ENCODE results near the gene EHD4.

EHD4 gene

DNA sequence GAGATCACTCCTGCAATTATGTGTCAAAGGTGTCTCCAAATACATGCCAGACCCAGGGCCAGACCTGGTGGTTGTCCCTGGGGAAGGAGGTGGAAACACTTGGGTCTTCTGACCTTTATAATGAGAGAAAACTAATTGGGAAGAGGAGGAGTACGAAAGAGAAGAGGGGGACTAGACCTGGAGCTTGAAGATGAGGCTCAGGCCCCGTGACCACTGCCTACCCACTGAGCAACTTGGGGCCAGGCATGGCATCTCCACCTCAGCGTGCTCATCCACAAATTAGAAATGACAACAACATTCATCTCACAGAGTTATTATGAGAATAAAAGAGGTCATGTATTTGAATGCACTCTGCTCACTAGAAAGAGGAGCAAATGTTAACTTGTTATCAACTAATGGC lies 59.1 kb downstream of the EHD4 start:
- no peak for DNase-seq (ENCODE audit: low read depth)
- H3K4me3 ChIP-seq (ENCODE audit: low read depth, low read length), result no peak overlapping the region
- TF ChIP-seq MAX (IDR thresholded peaks at IDR 0.05; ENCODE audit: low read depth, low read length) (no peak), MYC (IDR thresholded peaks at IDR 0.05; ENCODE audit: low read depth, low read length) (no peak), POLR2A (IDR thresholded peaks at IDR 0.05; ENCODE audit: extremely low read depth, insufficient read length) (no peak)
- TF ChIP-seq, protein P1, sequence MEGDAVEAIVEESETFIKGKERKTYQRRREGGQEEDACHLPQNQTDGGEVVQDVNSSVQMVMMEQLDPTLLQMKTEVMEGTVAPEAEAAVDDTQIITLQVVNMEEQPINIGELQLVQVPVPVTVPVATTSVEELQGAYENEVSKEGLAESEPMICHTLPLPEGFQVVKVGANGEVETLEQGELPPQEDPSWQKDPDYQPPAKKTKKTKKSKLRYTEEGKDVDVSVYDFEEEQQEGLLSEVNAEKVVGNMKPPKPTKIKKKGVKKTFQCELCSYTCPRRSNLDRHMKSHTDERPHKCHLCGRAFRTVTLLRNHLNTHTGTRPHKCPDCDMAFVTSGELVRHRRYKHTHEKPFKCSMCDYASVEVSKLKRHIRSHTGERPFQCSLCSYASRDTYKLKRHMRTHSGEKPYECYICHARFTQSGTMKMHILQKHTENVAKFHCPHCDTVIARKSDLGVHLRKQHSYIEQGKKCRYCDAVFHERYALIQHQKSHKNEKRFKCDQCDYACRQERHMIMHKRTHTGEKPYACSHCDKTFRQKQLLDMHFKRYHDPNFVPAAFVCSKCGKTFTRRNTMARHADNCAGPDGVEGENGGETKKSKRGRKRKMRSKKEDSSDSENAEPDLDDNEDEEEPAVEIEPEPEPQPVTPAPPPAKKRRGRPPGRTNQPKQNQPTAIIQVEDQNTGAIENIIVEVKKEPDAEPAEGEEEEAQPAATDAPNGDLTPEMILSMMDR (IDR thresholded peaks at IDR 0.05; ENCODE audit: low read depth, low read length), result no peak

DNA sequence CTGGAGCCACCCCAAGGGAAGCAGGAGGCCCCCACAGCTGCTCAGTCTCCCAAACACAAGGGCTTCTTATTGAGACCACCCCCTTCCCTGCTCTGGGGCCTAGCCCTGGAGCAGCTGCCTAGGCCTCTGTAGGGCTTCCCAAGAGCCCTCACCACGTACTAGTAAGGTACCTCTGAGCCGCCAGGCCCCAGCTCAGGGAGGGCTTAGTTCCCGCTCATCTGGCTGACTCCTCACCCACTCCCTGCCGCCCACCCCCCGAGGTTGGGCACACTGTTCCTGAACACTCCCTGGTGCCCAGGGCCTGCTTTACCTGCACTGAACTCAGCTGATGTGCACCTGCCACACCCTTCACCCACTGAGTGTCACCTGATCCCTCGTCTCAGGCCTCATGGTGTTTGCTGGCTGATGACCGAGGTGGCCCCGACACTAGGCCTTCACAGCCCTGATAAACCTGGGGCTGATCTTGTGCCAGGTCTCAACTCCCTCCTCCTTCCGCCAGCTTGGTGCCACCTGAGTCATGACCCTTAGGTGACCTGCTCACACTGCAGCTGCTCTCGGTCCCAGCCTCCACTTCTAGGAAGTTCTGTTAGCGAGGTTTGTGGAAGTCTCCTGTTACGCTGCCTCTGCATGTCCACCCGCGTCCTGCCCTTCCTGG lies 60.5 kb downstream of the EHD4 start:
- TF ChIP-seq MAX (IDR thresholded peaks at IDR 0.05; ENCODE audit: low read depth, low read length), result no peak
- TF ChIP-seq POLR2A (IDR thresholded peaks at IDR 0.05; ENCODE audit: extremely low read depth, insufficient read length), result no peak
- no peak for TF ChIP-seq MYC (IDR thresholded peaks at IDR 0.05; ENCODE audit: low read depth, low read length)
- TF ChIP-seq, protein P1 (IDR thresholded peaks at IDR 0.05; ENCODE audit: low read depth, low read length), result no peak
- DNase-seq (ENCODE audit: low read depth), result no peak
- H3K4me3 ChIP-seq (ENCODE audit: low read depth, low read length), result no peak overlapping the region

- TF ChIP-seq MYC (IDR thresholded peaks at IDR 0.05; ENCODE audit: low read depth, low read length), result no peak
- no peak for TF ChIP-seq MAX (IDR thresholded peaks at IDR 0.05; ENCODE audit: low read depth, low read length)
- TF ChIP-seq, protein P1 (IDR thresholded peaks at IDR 0.05; ENCODE audit: low read depth, low read length), result no peak
- TF ChIP-seq POLR2A (IDR thresholded peaks at IDR 0.05; ENCODE audit: extremely low read depth, insufficient read length), result no peak
- H3K4me3 ChIP-seq (ENCODE audit: low read depth, low read length), result no peak overlapping the region
- DNase-seq (ENCODE audit: low read depth), result no peak
Observed at GRCh38 chr15:41908736-41909461, 63.5 kb downstream of the EHD4 start.

DNA sequence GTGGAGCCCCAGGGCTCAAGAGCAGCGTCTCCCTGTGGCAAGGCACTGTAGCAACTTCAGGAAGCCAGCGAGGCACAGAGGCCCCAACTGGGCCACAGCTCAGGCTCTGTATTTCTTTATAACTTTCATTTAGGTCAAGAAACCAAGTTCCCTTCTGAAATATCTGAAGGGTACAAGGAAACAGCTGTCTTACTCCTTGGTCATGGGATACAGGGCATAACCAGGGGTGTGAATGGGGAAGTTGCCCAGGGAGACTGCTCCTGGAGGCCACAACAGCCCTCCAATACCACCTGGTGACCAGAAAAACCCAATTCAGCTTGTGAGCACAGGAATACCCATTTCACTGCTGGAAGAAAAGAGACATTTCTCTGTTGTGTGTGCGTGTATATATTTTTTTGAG lies 65.2 kb downstream of the EHD4 start:
- TF ChIP-seq POLR2A (IDR thresholded peaks at IDR 0.05; ENCODE audit: extremely low read depth, insufficient read length), result no peak
- TF ChIP-seq, protein P1 (IDR thresholded peaks at IDR 0.05; ENCODE audit: low read depth, low read length), result no peak
- no peak for TF ChIP-seq MAX (IDR thresholded peaks at IDR 0.05; ENCODE audit: low read depth, low read length)
- TF ChIP-seq MYC (IDR thresholded peaks at IDR 0.05; ENCODE audit: low read depth, low read length), result no peak
- no peak for DNase-seq (ENCODE audit: low read depth)
- no peak overlapping the region for H3K4me3 ChIP-seq (ENCODE audit: low read depth, low read length)

GRCh38 chr15:41906608-41907007 lies 65.7 kb downstream of the EHD4 start:
- TF ChIP-seq MYC (IDR thresholded peaks at IDR 0.05; ENCODE audit: low read depth, low read length) (no peak), MAX (IDR thresholded peaks at IDR 0.05; ENCODE audit: low read depth, low read length) (no peak), POLR2A (IDR thresholded peaks at IDR 0.05; ENCODE audit: extremely low read depth, insufficient read length) (no peak)
- TF ChIP-seq, protein P1 (IDR thresholded peaks at IDR 0.05; ENCODE audit: low read depth, low read length), result no peak
- no peak for DNase-seq (ENCODE audit: low read depth)
- no peak overlapping the region for H3K4me3 ChIP-seq (ENCODE audit: low read depth, low read length)
